GM13976 (cell line): Measurements from ENCODE around the gene MPND.

Experiments
- DNase-seq: peaks from one replicate; pipeline ENCODE4 v3.0.0; 2012; ENCODE audit warnings: low spot score
- in situ Hi-C: fragments of 300-500 bp; cut with MboI; formaldehyde crosslinking; loops from one replicate; pipeline ENCODE4 v1.12.0; 2022; ENCODE audit warnings: low sequenced_read_pairs, mixed read lengths, inconsistent platforms; ENCODE audit not compliant: unreplicated experiment
- TF ChIP-seq, protein P1 (sequence below): IDR thresholded peaks from 2 replicates; pipeline ENCODE4 v1.5.1; 2012; ENCODE audit warnings: borderline replicate concordance, mild to moderate bottlenecking; ENCODE audit not compliant: insufficient read depth; ENCODE audit errors: extremely low read depth, missing control alignments, control extremely low read depth

Gene MPND

DNA sequence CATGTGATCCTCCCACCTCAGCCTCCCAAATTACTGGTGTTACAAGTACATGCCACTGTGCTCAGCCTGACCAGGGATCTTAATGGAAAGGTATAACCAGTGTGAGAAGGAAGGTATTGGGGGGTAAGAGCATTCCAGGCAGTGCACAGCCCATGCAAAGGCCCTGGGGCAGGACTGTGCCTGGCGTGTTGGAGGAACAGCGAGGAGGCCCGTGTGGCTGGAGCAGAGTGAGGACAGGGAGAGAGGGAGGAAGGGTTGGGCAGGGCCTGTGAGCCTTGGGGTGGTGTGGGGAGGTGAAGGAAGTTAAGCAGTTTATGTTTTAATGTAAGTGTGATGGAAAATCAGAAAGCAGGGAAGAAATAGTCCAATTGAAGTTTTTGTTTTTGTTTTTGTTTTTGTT, 42.8 kb upstream of the MPND start:
- in situ Hi-C loops, result no loop called here
- TF ChIP-seq, protein P1, sequence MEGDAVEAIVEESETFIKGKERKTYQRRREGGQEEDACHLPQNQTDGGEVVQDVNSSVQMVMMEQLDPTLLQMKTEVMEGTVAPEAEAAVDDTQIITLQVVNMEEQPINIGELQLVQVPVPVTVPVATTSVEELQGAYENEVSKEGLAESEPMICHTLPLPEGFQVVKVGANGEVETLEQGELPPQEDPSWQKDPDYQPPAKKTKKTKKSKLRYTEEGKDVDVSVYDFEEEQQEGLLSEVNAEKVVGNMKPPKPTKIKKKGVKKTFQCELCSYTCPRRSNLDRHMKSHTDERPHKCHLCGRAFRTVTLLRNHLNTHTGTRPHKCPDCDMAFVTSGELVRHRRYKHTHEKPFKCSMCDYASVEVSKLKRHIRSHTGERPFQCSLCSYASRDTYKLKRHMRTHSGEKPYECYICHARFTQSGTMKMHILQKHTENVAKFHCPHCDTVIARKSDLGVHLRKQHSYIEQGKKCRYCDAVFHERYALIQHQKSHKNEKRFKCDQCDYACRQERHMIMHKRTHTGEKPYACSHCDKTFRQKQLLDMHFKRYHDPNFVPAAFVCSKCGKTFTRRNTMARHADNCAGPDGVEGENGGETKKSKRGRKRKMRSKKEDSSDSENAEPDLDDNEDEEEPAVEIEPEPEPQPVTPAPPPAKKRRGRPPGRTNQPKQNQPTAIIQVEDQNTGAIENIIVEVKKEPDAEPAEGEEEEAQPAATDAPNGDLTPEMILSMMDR, result no peak

DNA sequence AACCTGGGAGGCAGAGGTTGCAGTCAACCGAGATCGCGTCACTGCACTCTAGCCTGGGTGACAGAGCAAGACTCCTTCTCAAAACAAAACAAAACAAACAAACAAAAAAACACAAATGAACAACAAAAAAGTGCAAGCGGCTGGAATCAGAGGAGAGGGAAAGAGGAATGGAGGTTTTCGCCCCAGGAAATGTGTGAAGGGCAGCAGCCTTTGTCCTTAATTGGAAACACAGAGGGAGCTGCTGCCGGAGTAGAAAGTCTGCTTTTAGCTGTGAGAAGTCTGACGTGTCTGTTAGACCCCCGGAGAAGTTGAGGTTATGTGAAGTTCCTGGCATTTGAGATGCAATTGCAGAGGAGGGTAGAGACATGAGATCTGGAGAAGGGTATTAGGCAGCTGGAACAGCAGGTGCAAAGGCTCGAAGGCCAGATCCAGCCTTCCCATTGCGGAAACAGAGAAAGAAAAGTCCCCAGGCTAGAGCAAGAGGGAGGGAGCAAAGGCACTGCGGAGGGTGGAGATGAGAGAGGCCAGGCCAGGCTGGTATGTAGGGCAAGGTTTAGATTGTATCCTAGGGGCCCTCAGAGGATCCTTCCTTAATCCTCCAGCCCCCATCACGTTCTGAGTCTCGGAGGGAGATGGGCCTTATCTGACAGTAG, 41.6 kb upstream of the MPND start:
- no peak for DNase-seq
- TF ChIP-seq, protein P1, result no peak
- in situ Hi-C loops, result no loop called here

More for the DNA sequence above, 42.8 kb upstream of the MPND start:
- no peak for DNase-seq

DNA sequence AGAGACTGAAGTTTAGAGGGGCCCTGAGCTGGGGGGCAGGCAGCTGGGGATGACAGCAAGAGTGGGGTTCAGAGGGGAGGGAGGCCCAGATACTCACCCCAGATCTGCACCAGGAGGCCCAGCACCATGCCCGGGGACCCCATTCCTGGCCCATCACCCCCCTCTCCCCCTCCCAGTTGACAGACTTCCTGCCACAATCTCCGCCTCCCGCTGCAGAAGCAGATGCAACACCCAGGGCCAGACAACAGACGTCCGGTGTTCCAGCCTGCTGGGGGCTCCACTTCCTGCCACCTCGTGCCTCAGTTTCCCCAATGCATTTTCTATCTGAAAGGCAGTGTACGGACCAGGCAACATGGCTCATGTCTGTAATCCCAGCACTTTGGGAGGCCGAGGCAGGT, 41.1 kb upstream of the MPND start, which contains the start of gene TMIGD2:
TSS of gene TMIGD2 (minus strand) at position 147 of the 398 bp plus-strand sequence. CDS start at position 143, 4 bp downstream.
- TF ChIP-seq, protein P1, result no peak
- in situ Hi-C loops, result no loop called here
- DNase-seq, result no peak

DNA sequence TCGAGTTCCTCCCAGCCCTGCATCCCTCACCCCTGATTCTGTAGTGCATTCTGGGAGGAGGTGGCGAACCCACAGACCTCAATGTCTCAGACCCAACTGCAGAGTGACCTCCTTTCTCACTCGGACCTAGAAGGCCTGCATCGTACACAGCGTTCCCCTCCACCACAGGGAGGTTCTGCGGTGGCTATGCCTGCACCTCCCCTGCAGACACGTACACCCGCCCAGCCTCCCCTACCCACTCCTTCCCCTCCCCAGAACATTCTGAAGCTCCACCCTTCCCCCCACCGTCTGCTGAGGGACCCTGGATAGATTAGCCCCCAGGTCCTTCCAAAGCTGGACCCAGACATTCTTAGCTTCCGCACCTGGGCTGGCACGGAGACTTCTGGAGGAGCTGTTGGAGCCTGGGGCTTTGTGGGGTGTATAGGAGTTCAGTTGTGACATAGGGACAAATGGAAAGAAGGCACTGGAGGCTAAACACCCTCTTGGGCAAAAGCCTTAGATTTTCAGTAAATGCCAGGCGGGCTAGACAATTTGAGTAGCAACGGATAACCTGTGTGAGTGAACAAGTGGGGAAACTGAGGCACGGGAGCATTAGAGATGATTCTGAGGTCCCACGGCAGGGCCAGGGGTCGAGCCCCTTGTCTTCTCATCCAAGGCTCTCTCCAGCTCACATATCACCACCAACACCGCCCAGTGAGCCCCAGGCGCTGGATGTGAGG, 39.4 kb upstream of the MPND start:
- in situ Hi-C loops, result no loop called here
- no peak for DNase-seq
- TF ChIP-seq, protein P1, result no peak

DNA sequence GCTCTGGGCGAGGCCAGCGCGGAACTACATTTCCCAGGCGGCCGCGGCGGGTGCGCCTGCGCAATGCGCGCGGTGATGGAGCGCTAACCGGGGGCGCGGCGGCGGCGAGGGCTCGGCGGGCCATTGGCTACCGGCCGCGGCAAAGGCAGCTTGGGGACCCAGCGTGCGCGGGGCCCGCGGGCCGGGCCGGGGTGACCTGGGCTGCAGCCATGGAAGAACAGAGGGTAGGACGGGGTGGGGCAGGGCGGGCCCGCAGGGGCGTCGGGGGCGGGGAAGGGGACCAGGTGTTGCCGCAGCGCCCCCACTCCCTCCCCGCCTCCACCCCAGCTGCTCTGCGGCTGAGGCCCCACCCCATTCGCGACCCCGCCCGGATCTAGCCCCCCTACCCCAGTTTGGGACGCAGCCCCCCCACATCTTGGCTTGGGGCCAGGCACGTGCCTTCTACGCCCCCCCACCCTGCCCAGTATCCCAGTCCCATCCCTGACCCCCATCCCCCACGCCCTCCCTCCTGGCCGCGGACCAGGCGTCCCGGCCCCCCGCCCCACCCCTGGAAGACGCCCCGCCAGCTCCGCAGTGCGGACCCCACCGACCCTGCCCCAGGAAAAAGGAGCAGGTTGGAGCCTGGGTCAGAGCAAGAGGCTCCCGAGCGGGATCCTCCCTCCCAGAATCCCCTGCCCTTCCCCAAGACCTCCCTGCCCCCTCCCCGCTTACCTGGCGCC, 38.7 kb upstream of the MPND start, which contains the start of gene FSD1:
TSS of gene FSD1 (plus strand) at position 61 of the 719 bp plus-strand sequence. CDS start at position 210, 149 bp downstream.
- peak; percentile 99 for DNase-seq
- in situ Hi-C loops, result no loop called here
- TF ChIP-seq, protein P1, result no peak

DNA sequence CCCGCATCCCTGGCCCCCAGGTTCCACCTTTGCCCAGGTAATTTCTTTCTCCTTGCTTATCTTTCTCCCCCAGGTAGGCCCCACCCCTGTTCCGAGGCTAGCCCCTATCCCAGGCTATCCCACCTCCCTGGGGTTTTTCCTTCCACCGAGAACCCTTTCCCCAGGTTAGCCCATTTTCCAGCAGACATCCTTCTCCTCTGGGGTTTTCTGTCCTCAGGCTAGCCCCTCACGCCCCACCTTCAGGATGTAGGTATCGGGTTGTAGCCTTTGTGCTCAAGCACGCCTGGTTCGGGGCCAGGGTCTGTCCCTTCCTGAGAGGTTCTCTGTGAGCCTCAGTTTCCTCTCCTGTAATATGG, 38.1 kb upstream of the MPND start:
- DNase-seq, result no peak
- TF ChIP-seq, protein P1, result no peak
- in situ Hi-C loops, result no loop called here
